SK-N-MC (cell line): Measurements from ENCODE around the gene SLC9C1.

Experiments used
- DNase-seq: peaks from one replicate; pipeline ENCODE4 v3.0.0-alpha.2; 2011; ENCODE audit warnings: low read depth, low spot score
- H3K27ac ChIP-seq: fragments of 200-600 bp; sonication (generic); 2 replicates; pipeline ENCODE4 v1.5.1; 2016; ENCODE audit warnings: mixed run types
- H3K36me3 ChIP-seq: fragments of 200-600 bp; sonication (generic); 2 replicates; pipeline ENCODE4 v1.6.1; 2017; ENCODE audit warnings: antibody characterized with exemption, low read length, mixed read lengths; ENCODE audit not compliant: insufficient read depth
- H3K4me3 ChIP-seq: fragments of 200-600 bp; sonication (generic); 2 replicates; pipeline ENCODE4 v1.5.1; 2016
- H3K9ac ChIP-seq: fragments of 200-600 bp; sonication (generic); 2 replicates; pipeline ENCODE4 v1.8.0; 2017; ENCODE audit warnings: mixed run types, mixed read lengths; ENCODE audit not compliant: insufficient read length
- H3K9me3 ChIP-seq: fragments of 200-600 bp; sonication (generic); 2 replicates; pipeline ENCODE4 v1.6.1; 2017; ENCODE audit warnings: low read depth, mild to moderate bottlenecking, antibody characterized with exemption, low read length, moderate library complexity, mixed read lengths
- EZH2 ChIP-seq: fragments of 200-600 bp; sonication (generic); IDR thresholded peaks from one replicate; pipeline ENCODE4 v1.6.1; 2017; ENCODE audit warnings: antibody characterized with exemption
- FOXP2 ChIP-seq: optimal IDR thresholded peaks from 2 replicates; pipeline ENCODE3; 2011; ENCODE audit warnings: mild to moderate bottlenecking, moderate library complexity; ENCODE audit not compliant: insufficient read depth; ENCODE audit errors: extremely low read length, control extremely low read depth
- POLR2AphosphoS5 ChIP-seq: IDR thresholded peaks from 2 replicates; pipeline ENCODE4 v1.6.1; 2012; ENCODE audit warnings: mild to moderate bottlenecking, low read depth, low read length, borderline replicate concordance

Gene SLC9C1

DNA sequence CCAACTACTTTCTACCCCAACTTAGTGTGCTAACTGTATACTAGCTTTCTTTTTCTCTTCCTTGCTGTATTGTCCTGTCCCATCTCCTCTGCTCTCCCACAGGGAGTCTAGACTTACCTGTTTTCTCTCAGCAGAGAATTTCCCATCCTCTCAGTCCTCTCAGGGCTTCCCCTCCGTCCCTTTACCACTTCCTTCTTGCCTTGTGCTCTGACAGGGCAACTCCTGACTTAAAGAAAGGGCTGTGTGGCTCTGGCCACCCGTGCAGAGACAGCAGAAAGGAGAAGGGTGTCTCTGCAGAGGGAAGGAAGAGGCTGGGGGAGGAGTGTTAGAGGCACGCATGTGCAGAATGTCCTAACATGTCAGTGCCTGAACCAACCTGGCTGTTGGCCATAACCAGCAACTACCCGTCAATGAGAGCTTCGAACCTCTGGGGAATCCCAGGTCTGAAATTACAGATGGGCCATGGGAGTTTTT lies 161.0 kb downstream of the SLC9C1 start, which contains the start of gene GCSAM:
Gene GCSAM, minus strand, starts transcription at position 274 of the 474 bp plus-strand sequence. Its CDS starts 128 bp downstream, at position 146.
- TF ChIP-seq EZH2 (no peak), POLR2AphosphoS5 (no peak), FOXP2 (no peak)
- Histone ChIP-seq H3K9me3 (no peaks in the 10 kb centered on the region), H3K27ac (no peak within 1 kb of the TSS), H3K4me3 (no peak within 1 kb of the TSS), H3K36me3 (no peaks in the 10 kb centered on the region), H3K9ac (no peak within 1 kb of the TSS)
- DNase-seq = no peak

DNA sequence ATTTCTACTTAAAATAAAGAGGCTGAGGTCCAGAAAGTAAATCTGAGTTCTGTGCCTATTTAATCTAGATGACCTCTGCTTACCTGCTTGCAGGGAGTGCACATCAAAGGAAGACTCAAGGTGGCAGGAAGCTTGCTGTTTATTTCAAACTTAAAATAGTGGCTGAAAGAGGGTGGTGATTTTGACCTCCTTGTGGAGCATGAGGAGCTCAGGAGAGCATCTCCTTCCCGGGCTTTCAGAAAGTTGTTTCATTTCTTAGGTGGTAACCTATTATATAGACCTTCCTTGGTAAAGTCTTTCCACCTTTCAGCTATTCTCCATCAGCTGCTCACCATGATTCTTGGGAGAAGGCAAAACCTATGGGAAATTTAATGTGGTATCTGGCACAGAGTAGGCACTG lies 161.5 kb downstream of the SLC9C1 start:
- Histone ChIP-seq H3K9me3 (no peaks in the 10 kb centered on the region), H3K36me3 (no peaks in the 10 kb centered on the region), H3K9ac (no peak overlapping the region), H3K4me3 (no peak overlapping the region), H3K27ac (no peak overlapping the region)
- no peak for TF ChIP-seq FOXP2
- TF ChIP-seq EZH2 = no peak
- no peak for TF ChIP-seq POLR2AphosphoS5
- DNase-seq = no peak

DNA sequence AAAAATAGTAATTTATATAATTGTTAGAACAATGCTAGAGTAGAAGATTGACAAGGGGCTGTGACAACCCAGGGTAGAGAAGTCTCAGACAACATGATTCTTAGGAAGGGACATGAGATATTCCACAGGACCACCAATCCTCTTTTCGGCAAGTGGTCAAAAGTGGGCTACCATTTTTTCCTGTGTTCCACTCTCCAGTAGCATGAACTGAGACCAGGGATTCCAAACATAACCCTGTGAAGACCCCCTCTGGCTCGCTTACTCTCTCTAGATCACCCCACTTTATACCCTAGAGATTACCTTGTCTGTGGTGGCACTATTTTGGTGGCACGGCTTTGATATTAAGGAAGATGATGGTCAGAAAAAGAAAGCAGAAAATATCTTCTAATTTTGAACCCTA lies 161.9 kb downstream of the SLC9C1 start:
- Histone ChIP-seq H3K36me3 (no peaks in the 10 kb centered on the region), H3K9me3 (no peaks in the 10 kb centered on the region), H3K27ac (no peak overlapping the region), H3K4me3 (no peak overlapping the region), H3K9ac (no peak overlapping the region)
- DNase-seq = no peak
- TF ChIP-seq FOXP2 = no peak
- TF ChIP-seq EZH2 = no peak
- no peak for TF ChIP-seq POLR2AphosphoS5

DNA sequence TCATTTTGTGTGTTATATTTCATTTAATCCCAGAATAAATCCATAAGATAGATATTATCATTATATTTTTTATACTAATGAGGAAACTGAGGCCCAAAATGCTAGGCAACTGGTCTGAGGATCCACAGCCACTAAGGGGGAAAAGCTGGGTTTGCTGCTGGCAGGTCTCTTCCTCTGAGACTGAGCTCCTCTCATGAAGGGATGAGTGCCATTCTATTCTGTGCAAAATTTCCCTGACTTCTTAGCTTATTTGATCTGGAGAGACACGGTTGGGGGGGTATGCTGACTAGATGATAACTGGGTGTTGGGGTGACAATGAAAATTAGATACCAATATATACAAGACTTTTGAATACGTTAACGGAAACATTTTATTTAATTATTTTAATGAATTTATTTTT lies 162.9 kb downstream of the SLC9C1 start:
- no peak for DNase-seq
- Histone ChIP-seq H3K9me3 (no peaks in the 10 kb centered on the region), H3K27ac (no peak overlapping the region), H3K4me3 (no peak overlapping the region), H3K9ac (no peak overlapping the region), H3K36me3 (no peaks in the 10 kb centered on the region)
- TF ChIP-seq POLR2AphosphoS5 (no peak), EZH2 (no peak), FOXP2 (no peak)

DNA sequence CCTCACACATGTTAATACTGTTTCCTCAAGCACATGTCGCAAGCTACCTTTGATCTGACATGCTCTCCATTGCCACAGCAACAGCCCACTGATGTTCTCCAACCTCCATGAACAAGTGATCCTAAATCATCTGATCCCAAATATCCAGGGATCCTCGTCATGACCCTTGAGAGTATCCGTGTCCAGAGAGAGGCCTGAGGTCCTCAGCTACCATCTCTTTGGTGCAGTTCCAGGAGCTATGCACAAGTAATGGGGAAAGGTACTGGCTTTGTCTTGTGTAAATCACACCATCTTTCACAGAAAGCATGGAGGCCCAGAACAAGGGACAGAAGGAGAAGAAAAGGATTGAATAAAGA lies 163.4 kb downstream of the SLC9C1 start:
- Histone ChIP-seq H3K4me3 (no peak overlapping the region), H3K9ac (no peak overlapping the region)
- DNase-seq = no peak

DNA sequence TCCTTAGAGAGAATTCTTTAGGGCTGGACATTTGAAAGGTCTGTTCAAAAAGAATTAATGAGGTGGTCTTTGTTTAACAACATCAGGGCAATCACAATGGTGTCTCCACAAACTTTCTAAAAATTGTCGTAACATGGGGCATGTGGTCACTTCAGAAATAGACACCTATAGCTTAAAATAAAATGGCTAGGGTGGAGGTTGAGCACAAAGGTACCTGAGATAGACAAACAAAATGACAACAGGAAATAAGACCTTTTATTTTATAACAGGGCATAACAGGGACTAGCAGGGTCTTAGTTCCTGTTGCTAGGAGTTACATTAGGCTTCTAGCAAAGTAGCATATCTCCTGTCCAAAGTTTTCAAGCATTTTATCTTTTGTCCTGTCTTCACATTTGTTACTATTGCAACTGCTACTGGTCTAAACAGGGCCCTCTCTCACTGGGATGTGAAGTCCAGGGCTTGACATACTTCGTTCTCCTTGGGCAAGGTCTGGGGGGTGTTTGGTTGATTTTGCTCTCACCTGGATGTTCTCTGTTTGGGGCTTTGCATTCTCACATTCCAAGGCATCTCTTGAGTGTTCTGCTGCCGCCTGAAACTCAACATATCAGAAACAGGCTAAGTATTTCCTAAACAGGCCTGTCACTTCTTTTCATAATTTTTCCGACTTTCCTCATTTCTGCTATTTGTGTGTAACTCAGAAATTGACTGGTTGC lies 163.9 kb downstream of the SLC9C1 start:
- Histone ChIP-seq H3K9me3 (no peaks in the 10 kb centered on the region), H3K4me3 (no peak overlapping the region), H3K36me3 (no peaks in the 10 kb centered on the region), H3K9ac (no peak overlapping the region), H3K27ac (no peak overlapping the region)
- no peak for DNase-seq
- no peak for TF ChIP-seq EZH2
- TF ChIP-seq POLR2AphosphoS5 = no peak
- no peak for TF ChIP-seq FOXP2

More for the DNA sequence above, 163.4 kb downstream of the SLC9C1 start:
- Histone ChIP-seq H3K27ac (no peak overlapping the region), H3K9me3 (no peaks in the 10 kb centered on the region), H3K36me3 (no peaks in the 10 kb centered on the region)
- TF ChIP-seq FOXP2 (no peak), POLR2AphosphoS5 (no peak), EZH2 (no peak)

DNA sequence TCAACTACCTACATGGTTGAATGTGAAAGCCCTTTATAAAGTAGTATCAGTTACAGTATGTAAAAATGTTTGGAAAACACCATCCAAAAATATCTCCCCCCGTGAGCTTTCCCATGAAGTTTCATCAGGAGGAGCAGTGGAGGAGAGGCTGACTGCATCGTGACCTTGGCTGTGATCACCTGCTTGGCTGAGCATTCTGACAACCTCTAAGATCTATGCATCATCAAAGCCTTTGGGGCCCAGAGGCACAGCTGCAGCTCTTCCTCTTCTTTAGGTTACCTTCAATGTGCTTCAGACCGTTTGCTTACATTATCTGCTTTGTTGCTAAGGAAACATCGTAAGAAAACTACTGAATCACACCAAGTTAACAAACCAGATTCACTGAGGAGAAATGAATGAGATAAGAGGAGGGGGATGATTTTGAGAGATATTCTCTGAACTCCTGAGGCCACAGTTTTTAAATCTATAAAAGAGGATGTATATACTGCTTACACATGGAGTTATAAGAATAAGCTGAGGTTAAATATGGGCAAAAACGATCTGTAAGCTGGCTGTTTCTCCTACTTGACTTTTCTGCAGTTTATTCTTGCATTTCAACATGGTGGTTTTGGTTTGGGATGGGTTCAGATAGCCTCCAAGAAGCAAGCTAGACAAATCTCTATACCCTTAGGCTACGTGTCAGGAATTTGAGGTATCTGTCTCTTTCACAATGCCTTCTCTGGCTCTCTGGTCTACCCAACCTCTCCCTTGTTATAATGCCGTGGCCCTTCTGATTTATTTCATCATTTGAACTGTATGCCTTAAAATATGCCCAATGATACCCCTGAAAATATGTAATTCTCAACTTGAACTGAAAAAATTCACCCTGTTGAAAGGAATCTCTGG lies 164.9 kb downstream of the SLC9C1 start:
- no peak overlapping the region for H3K9ac ChIP-seq
- no peak for DNase-seq
- H3K27ac ChIP-seq = no peak overlapping the region
- no peaks in the 10 kb centered on the region for H3K9me3 ChIP-seq
- TF ChIP-seq EZH2 (no peak), FOXP2 (no peak), POLR2AphosphoS5 (no peak)
- H3K4me3 ChIP-seq = no peak overlapping the region
- no peaks in the 10 kb centered on the region for H3K36me3 ChIP-seq
